ENCODE measurements around the gene RAPGEF3.

- no peak for TF ChIP-seq CTCF (IDR thresholded peaks at IDR 0.05)
- TF ChIP-seq EZH2 (IDR thresholded peaks at IDR 0.05; ENCODE audit: borderline replicate concordance, insufficient read depth, low read depth, low read length, poor library complexity, severe bottlenecking) = no peak
Measured at GRCh38 chr12:47698055-47698454, 60.6 kb downstream of the RAPGEF3 start.
